OCI-LY1 (cell line): ENCODE data around the gene FYN.

Experiments
- H2AFZ ChIP-seq: fragments of 200-600 bp; sonication (generic), shearing (Covaris generic); 2 replicates; pipeline ENCODE4 v1.6.0; 2014; ENCODE audit warnings: antibody characterized with exemption, mild to moderate bottlenecking, low read length
- H3F3A ChIP-seq: fragments of 200-600 bp; sonication (generic), shearing (Covaris generic); 2 replicates; pipeline ENCODE4 v1.6.0; 2014; ENCODE audit warnings: mild to moderate bottlenecking, antibody characterized with exemption, low read length, moderate library complexity; ENCODE audit not compliant: insufficient read depth
- H3K27ac ChIP-seq: fragments of 200-600 bp; sonication (generic); 2 replicates; pipeline ENCODE4 v1.5.1; 2014; ENCODE audit warnings: low read length, mixed run types, mild to moderate bottlenecking, low read depth; ENCODE audit not compliant: poor library complexity, severe bottlenecking
- H3K27me3 ChIP-seq: fragments of 200-600 bp; sonication (generic); 2 replicates; pipeline ENCODE4 v1.6.0; 2014; ENCODE audit warnings: antibody characterized with exemption, mild to moderate bottlenecking, low read length, moderate library complexity; ENCODE audit not compliant: insufficient read depth
- H3K36me3 ChIP-seq: fragments of 200-600 bp; sonication (generic); 2 replicates; pipeline ENCODE4 v1.6.1; 2014; ENCODE audit warnings: mild to moderate bottlenecking, antibody characterized with exemption, low read length, moderate library complexity, mixed read lengths; ENCODE audit not compliant: insufficient read depth
- H3K4me1 ChIP-seq: fragments of 200-600 bp; sonication (generic); 2 replicates; pipeline ENCODE4 v1.5.1; 2014; ENCODE audit warnings: mild to moderate bottlenecking, low read length, moderate library complexity; ENCODE audit not compliant: insufficient read depth, severe bottlenecking
- H3K4me2 ChIP-seq: fragments of 200-600 bp; sonication (generic), shearing (Covaris generic); 2 replicates; pipeline ENCODE4 v1.6.1; 2014; ENCODE audit warnings: low read length
- H3K4me3 ChIP-seq: fragments of 200-600 bp; sonication (generic); 2 replicates; pipeline ENCODE4 v1.5.1; 2014; ENCODE audit warnings: low read length, low read depth, mild to moderate bottlenecking, mixed read lengths; ENCODE audit not compliant: poor library complexity, severe bottlenecking
- H3K79me2 ChIP-seq: fragments of 200-600 bp; shearing (Covaris generic); 2 replicates; pipeline ENCODE4 v1.6.1; 2016; ENCODE audit warnings: mixed run types, low read length, mixed read lengths; ENCODE audit not compliant: insufficient read depth
- H3K9ac ChIP-seq: fragments of 200-600 bp; sonication (generic), shearing (Covaris generic); 2 replicates; pipeline ENCODE4 v1.6.1; 2014; ENCODE audit warnings: mild to moderate bottlenecking, low read length, mixed read lengths
- H3K9me2 ChIP-seq: fragments of 200-600 bp; sonication (generic), shearing (Covaris generic); 2 replicates; pipeline ENCODE4 v1.6.1; 2014; ENCODE audit warnings: low read depth, mild to moderate bottlenecking, low read length, mixed read lengths
- H3K9me3 ChIP-seq: fragments of 200-600 bp; shearing (Covaris generic); 2 replicates; pipeline ENCODE4 v1.6.1; 2014; ENCODE audit warnings: low read length, mixed read lengths
- H4K20me1 ChIP-seq: fragments of 200-600 bp; sonication (generic), shearing (Covaris generic); 2 replicates; pipeline ENCODE4 v1.6.0; 2016; ENCODE audit warnings: mild to moderate bottlenecking, low read length; ENCODE audit not compliant: insufficient read depth
- CTCF ChIP-seq: fragments of 200-600 bp; sonication (generic), shearing (Covaris generic); IDR thresholded peaks from 2 replicates; pipeline ENCODE4 v1.5.1; 2017; ENCODE audit warnings: mild to moderate bottlenecking, antibody characterized with exemption, low read length, moderate library complexity, mixed read lengths
- EZH2 ChIP-seq: fragments of 200-600 bp; sonication (generic), shearing (Covaris generic); IDR thresholded peaks from 2 replicates; pipeline ENCODE4 v1.8.0; 2017; ENCODE audit warnings: borderline replicate concordance, mixed run types, mild to moderate bottlenecking, antibody characterized with exemption, low read length, moderate library complexity, mixed read lengths

FYN gene

DNA sequence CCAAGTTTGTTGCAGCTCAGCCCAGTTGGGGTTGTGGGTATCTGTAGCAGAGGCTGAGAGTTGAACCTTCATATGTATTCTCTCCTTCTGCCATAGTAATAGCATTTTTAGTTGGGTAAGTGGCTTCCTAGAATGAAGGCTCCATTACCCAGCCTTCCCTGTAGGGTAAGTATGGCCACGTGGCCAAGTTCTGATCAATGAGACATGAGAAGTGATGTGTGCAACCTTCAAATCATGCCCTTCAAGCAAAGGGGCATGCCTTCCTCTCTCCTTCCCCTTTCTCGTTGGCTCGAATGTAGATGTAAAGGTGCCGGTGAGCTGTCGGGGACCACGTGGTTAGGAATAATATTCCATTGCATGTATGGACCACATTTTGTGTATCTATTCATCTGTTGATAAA, 254.8 kb downstream of the FYN start:
- H2AFZ ChIP-seq, result no peak overlapping the region
- no peaks in the 10 kb centered on the region for H3K9me3 ChIP-seq
- no peaks in the 10 kb centered on the region for H3F3A ChIP-seq
- H3K36me3 ChIP-seq, result no peaks in the 10 kb centered on the region
- H4K20me1 ChIP-seq, result no peaks in the 10 kb centered on the region
- no peak overlapping the region for H3K4me3 ChIP-seq
- H3K27ac ChIP-seq, result no peak overlapping the region
- no peaks in the 10 kb centered on the region for H3K79me2 ChIP-seq
- H3K4me2 ChIP-seq, result no peak overlapping the region
- no peak overlapping the region for H3K9ac ChIP-seq
- no peaks in the 10 kb centered on the region for H3K27me3 ChIP-seq
- TF ChIP-seq CTCF (no peak), EZH2 (no peak)
- H3K9me2 ChIP-seq, result no peaks in the 10 kb centered on the region
- no peaks in the 10 kb centered on the region for H3K4me1 ChIP-seq

GRCh38 chr6:111617149-111617548, 256.1 kb downstream of the FYN start:
- Histone ChIP-seq H3K27me3 (no peaks in the 10 kb centered on the region; the same call in 1 of the 2 replicates), H3K4me3 (no peak overlapping the region), H3K9me2 (no peaks in the 10 kb centered on the region), H3K4me2 (no peak overlapping the region), H3K9ac (no peak overlapping the region), H3K79me2 (no peaks in the 10 kb centered on the region), H3F3A (no peaks in the 10 kb centered on the region), H3K4me1 (no peaks in the 10 kb centered on the region), H2AFZ (no peak overlapping the region), H3K36me3 (no peaks in the 10 kb centered on the region; the same call in 1 of the 2 replicates), H4K20me1 (no peaks in the 10 kb centered on the region), H3K9me3 (no peaks in the 10 kb centered on the region), H3K27ac (no peak overlapping the region)
- TF ChIP-seq EZH2, result no peak
- no peak for TF ChIP-seq CTCF

- H3K4me3 ChIP-seq, result no peak overlapping the region
- H3K36me3 ChIP-seq, result no peaks in the 10 kb centered on the region; the same call in 1 of the 2 replicates
- H3K4me2 ChIP-seq, result no peak overlapping the region
- no peak overlapping the region for H2AFZ ChIP-seq
- no peaks in the 10 kb centered on the region for H3K4me1 ChIP-seq
- no peaks in the 10 kb centered on the region for H3K9me2 ChIP-seq
- H4K20me1 ChIP-seq, result no peaks in the 10 kb centered on the region
- H3K9me3 ChIP-seq, result no peaks in the 10 kb centered on the region
- no peaks in the 10 kb centered on the region for H3F3A ChIP-seq
- H3K27ac ChIP-seq, result no peak overlapping the region
- no peaks in the 10 kb centered on the region; the same call in 1 of the 2 replicates for H3K27me3 ChIP-seq
- TF ChIP-seq EZH2 (no peak), CTCF (no peak)
- H3K79me2 ChIP-seq, result no peaks in the 10 kb centered on the region
- H3K9ac ChIP-seq, result no peak overlapping the region
These were observed 257.2 kb downstream of the FYN start for GRCh38 chr6:111615916-111616612.
